Measurements from ENCODE around the gene MAPKBP1.

GRCh38 chr15:41843571-41843970 lies 69.3 kb downstream of the MAPKBP1 start:
- TF ChIP-seq POLR2A (IDR thresholded peaks at IDR 0.05) (no peak), CTCF (IDR thresholded peaks at IDR 0.05) (no peak)
